Dedifferentiated amniotic fluid mesenchymal stem cell (primary cell): Measurements from ENCODE around the gene DNAH12.
"Not testable (repeated sequence)": the region's sequence is repeated elsewhere in the genome, so short reads cannot be mapped to it uniquely, and the experiment has no call there.

Experiments
- DNase-seq: peaks from one replicate; pipeline ENCODE4 v3.0.0-alpha.2; 2016; ENCODE audit errors: extremely low spot score

The DNAH12 gene

GRCh38 chr3:57518276-57518915 is 25.7 kb downstream of the DNAH12 start:
- DNase-seq = no peak

DNA sequence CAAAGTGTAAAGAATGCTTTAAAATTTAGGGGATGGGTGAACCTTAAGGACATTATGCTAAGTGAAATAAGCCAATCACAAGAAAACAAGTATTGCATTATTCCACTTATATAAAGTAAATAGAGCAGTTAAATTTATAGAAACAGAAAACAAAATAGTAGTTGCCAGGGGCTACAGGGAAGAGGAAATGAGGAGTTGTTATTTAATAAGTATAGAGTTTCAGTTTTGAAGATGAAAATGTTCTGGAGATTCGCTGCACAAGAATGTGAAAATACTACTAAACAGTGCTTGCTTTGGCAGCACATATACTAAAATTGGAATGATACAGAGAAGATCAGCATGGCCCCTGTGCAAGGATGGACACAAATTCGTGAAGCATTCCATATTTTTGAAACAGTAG is 32.0 kb downstream of the DNAH12 start:
- DNase-seq = peak; percentile 32

DNA sequence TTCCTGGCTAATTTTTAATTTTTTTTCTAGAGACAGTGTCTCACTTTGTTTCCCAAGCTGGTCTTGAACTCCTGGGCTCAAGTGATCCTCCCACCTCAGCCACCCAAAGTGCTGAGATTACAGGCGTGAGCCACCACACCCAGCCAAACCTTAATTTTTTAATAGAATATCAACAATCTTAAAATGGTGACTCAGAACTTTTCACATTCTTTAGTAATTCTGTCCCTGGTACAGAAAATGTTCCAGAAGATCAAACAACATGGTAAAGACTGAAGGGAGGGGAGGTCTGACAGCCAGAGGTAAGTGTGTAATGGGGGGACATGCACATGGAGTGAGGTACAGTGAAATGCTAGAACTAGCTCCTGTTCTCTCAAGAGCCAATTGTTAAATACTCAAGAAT is 38.2 kb downstream of the DNAH12 start:
- DNase-seq = no peak

- DNase-seq = no peak
These were observed 43.6 kb downstream of the DNAH12 start for GRCh38 chr3:57500506-57500905.

DNA sequence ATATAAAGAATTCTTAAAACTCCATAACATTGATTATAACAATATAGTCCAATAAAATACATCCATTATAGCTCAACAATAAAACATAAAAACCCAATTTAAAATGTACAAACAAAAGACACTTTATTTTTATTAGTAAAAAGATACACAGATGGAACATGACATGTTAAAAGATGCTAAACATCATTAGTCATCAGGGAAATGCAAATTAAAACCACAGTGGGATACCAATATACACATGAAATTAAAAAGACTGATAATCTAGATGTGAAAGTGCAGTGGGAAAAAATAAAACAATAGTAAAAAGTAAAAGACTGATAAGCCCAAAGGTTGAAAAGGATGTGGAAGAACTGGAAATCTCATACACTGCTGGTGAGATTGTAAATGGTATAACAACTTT is 46.2 kb downstream of the DNAH12 start:
- no peak for DNase-seq

GRCh38 chr3:57484563-57484962 is 59.6 kb downstream of the DNAH12 start:
- no peak for DNase-seq

DNA sequence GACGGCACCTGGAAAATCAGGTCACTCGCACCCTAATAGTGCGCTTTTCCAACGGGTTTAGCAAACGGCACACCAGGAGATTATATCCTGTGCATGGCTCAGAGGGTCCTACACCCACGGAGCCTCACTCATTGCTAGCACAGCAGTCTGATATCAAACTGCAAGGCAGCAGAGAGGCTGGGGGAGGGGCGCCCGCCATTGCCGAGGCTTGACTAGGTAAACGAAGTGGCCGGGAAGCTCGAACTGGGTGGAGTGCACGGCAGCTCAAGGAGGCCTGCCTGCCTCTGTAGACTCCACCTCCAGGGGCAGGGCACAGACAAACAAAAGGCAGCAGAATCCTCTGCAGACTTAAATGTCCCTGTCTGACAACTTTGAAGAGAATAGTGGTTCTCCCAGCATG is 67.0 kb downstream of the DNAH12 start:
- not testable (repeated sequence) for DNase-seq

DNA sequence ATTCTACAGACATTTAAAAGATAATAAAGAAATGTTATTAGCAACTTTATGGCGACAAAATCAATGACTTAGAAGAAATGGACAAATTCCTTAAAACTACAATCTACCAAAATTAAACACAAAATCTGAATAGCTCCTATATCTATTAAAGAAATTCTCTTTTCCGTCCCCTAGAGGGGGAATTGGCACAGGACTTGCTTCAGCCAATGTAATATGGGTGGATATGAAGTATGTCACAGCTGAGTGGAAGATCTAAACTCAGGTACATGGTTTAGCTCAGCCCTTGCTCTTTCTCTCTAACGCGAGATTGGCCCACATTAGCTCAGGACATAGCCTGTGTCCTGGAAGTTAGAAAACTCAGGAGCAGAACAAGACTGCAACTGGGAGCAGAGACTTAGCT is 79.3 kb downstream of the DNAH12 start:
- DNase-seq = peak; percentile 3

- peak; percentile 11 for DNase-seq
These were observed 80.1 kb downstream of the DNAH12 start for GRCh38 chr3:57464011-57464410.

GRCh38 chr3:57451150-57451846 is 92.8 kb downstream of the DNAH12 start:
- DNase-seq = no peak

DNA sequence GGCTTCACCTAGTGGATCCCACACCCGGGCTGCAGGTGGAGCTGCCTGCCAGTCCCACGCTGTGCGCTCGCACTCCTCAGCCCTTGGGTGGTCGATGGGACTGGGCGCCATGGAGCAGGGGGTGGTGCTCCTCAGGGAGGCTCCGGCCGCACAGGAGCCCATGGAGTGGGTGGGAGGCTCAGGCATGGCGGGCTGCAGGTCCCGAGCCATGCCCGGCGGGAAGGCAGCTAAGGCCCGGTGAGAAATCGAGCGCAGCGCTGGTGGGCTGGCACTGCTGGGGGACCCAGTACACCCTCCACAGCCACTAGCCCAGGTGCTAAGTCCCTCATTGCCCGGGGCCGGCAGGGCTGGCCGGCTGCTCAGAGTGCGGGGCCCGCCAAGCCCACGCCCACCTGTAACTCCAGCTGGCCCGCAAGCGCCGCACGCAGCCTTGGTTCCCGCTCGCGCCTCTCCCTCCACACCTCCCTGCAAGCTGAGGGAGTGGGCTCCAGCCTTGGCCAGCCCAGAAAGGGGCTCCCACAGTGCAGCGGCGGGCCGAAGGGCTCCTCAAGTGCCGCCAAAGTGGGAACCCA is 94.8 kb downstream of the DNAH12 start:
- DNase-seq = not testable (repeated sequence)

GRCh38 chr3:57448489-57448888 is 95.7 kb downstream of the DNAH12 start:
- DNase-seq = not testable (repeated sequence)

DNA sequence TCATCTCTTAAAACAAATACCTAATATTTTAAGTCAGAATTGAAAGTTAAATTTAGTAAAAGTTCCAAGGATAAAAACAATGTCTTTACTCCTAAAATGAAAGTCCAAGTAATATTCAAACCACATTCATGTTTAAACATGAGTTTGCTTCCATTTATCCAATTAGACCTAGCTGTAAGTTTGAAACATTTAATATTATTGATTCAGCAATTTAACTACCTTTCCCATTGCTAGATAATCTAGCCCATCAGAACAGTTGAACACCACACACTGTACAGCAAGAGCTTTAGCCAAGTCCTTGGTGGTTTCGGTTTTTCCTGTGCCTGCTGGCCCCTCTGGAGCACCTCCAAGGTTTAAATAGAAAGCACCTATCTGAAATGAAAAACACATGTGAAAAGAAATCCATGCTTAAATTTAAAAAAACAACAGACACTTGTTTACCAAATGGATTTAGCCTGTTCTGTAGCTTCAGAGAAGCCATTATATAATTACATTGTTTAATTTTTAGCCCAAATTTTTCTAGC is 97.8 kb downstream of the DNAH12 start:
- DNase-seq = peak; percentile 34

DNA sequence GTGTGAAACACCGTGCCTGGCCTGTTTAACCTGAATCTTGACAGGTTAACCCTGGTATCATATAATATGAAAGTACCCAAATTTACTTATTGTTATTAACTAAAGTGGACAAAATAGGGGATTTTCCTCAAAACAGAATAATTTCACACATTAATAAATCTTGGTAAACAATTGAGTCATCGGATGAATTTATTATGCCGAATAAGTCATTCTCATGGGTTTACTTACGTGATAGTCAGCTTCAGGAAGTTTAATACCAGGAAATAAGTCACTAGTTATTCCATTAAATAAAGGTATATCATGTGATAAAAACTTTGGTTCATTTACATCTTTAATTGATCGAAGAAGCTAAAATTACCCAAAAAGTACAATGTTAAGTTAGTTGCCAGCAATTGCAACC is 99.7 kb downstream of the DNAH12 start:
- DNase-seq = no peak

GRCh38 chr3:57440144-57440543 is 104.0 kb downstream of the DNAH12 start:
- not testable (repeated sequence) for DNase-seq

- DNase-seq = not testable (repeated sequence)
These were observed 105.7 kb downstream of the DNAH12 start for GRCh38 chr3:57438460-57438859.

- DNase-seq = no peak
These were observed 107.9 kb downstream of the DNAH12 start for GRCh38 chr3:57436195-57436761.

- DNase-seq = no peak
These were observed 110.1 kb downstream of the DNAH12 start for GRCh38 chr3:57434041-57434440.

DNA sequence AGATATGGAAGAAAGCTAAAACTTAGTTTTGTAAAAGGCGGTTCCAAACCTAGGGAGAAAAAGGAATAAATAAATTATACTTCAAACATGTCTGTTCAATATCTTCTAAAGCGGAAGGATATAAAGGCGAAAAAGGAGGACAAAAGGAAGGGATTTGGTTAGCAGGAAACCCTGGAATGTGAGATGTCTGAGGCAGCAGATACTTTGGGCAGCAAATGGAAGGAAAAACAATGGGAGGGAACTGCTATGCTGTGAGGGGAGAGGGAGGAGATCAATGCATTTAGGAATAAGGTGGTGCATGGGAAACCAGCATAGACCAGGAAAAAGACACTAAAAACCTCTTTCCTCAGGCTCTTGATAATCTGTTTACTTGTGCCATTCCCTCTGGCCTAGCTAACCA is 120.8 kb downstream of the DNAH12 start:
- no peak for DNase-seq

GRCh38 chr3:57421336-57421735 is 122.8 kb downstream of the DNAH12 start:
- no peak for DNase-seq

- DNase-seq = no peak
These were observed 124.1 kb downstream of the DNAH12 start for GRCh38 chr3:57420001-57420400.

DNA sequence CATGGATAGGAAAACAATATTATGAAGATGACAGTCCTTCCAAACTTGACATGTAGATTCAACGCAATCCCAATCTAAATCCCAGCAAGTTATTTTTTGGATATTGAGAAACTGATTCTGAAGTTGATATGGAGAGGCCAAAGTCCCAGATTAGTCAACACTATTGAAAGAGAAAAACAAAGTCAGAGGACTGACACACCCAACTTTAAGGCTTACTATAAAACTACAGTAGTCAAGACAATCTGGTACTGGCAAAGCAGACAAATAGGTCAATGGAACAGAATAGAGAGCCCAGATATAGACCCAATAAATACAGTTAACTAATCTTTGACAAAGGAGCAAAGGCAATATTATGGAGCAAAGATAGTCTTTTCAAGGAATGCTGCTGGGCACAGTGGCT is 132.4 kb downstream of the DNAH12 start:
- DNase-seq = no peak

- DNase-seq = no peak
These were observed 134.7 kb downstream of the DNAH12 start for GRCh38 chr3:57409471-57409870.
